Lower leg skin (tissue), 3 donors: Measurements from ENCODE around the gene MUC20.
"Not testable (repeated sequence)": the region's sequence is repeated elsewhere in the genome, so short reads cannot be mapped to it uniquely, and the experiment has no call there.

Experiments used
- POLR2A ChIP-seq, 2 donors: fragments of 450-650 bp; IDR thresholded peaks; one replicate each; pipeline ENCODE4 v1.6.1; 2016 to 2017; ENCODE audit warnings: antibody characterized with exemption in 2 of 2, mild to moderate bottlenecking in 1 of 2, moderate library complexity in 1 of 2
- TF ChIP-seq, protein P1 (sequence below), 3 donors: fragments of 450-650 bp; IDR thresholded peaks; one replicate each; pipeline ENCODE4 v1.5.1; 2016; ENCODE audit warnings: antibody characterized with exemption in 3 of 3, mild to moderate bottlenecking in 3 of 3, moderate library complexity in 2 of 3

DNA sequence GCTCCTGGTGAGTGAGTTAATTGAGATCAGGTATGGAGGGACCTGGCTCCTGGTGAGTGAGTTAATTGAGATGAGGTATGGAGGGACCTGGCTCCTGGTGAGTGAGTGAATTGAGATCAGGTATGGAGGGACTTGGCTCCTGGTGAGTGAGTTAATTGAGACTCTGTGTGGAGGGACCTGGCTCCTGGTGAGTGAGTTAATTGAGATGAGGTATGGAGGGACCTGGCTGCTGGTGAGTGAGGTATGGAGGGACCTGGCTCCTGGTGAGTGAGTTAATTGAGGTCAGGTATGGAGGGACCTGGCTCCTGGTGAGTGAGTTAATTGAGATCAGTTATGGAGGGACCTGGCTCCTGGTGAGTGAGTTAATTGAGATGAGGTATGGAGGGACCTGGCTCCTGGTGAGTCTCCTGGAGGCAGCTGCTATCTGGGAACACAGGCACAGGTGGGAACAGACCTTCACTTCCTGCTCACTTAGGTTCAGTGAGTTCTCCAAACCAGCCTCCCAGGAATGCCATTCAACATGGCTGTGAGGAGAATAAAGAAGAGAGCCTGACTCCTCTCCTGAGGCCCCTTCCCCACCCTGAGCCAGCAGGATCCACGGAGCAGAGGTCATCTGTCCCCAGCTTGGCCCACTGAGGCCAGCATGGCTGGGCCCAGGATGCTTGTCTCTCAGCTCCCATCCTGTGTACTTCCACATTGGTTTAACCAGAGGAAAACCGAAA lies 9.5 kb upstream of the MUC20 start:
- TF ChIP-seq, protein P1, sequence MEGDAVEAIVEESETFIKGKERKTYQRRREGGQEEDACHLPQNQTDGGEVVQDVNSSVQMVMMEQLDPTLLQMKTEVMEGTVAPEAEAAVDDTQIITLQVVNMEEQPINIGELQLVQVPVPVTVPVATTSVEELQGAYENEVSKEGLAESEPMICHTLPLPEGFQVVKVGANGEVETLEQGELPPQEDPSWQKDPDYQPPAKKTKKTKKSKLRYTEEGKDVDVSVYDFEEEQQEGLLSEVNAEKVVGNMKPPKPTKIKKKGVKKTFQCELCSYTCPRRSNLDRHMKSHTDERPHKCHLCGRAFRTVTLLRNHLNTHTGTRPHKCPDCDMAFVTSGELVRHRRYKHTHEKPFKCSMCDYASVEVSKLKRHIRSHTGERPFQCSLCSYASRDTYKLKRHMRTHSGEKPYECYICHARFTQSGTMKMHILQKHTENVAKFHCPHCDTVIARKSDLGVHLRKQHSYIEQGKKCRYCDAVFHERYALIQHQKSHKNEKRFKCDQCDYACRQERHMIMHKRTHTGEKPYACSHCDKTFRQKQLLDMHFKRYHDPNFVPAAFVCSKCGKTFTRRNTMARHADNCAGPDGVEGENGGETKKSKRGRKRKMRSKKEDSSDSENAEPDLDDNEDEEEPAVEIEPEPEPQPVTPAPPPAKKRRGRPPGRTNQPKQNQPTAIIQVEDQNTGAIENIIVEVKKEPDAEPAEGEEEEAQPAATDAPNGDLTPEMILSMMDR (IDR thresholded peaks at IDR 0.05) = not testable (repeated sequence)
- not testable (repeated sequence) for TF ChIP-seq POLR2A (IDR thresholded peaks at IDR 0.05)
